Measurements from ENCODE around the gene GNG5. TPM values are rescaled to one million over a fixed set of nuclear protein-coding genes. Genes with fewer than 3 reads are reported as not detected.

Gene GNG5
- total and polyA plus RNA-seq, 2 donors (not counting 3 experiments of a cell fraction or from before 2014, with no cell fraction given): 145 to 175 TPM

- POLR2A ChIA-PET: no interaction called here
- DNase-seq (ENCODE audit: low read depth, low spot score) (no peak), FAIRE-seq (no peak)
- intact Hi-C loops (cut with micrococcal nuclease): no loop called here
- CTCF ChIA-PET: interaction anchor here (0.7 to 0.9 kb wide), 2 partner anchors 109 to 369 kb away, joined by 3 read pairs; no protein-coding TSS in a partner anchor
- H3K4me1 ChIP-seq (ENCODE audit: control insufficient read depth, extremely low read depth, insufficient read depth, low read length): peaks cover 5% of the 10 kb centered on the region
- no peaks in the 10 kb centered on the region for H3K9me3 ChIP-seq (replicated peaks; ENCODE audit: control insufficient read depth, insufficient read depth, low read length)
- no peaks in the 10 kb centered on the region for H3K27me3 ChIP-seq (ENCODE audit: control insufficient read depth in 2 of 2, insufficient read depth in 2 of 2, low read length in 2 of 2)
- H3K36me3 ChIP-seq (ENCODE audit: control insufficient read depth in 2 of 2, extremely low read depth in 1 of 2, insufficient read depth in 2 of 2, low read length in 2 of 2): no peaks in the 10 kb centered on the region
- TF ChIP-seq MYC (IDR thresholded peaks at IDR 0.05; ENCODE audit: low read depth, low read length) (no peak), CTCF (IDR thresholded peaks at IDR 0.05; ENCODE audit: extremely low read depth in 1 of 2, insufficient read depth in 1 of 2, low read depth in 1 of 2, low read length in 2 of 2) (no peak), POLR2AphosphoS5 (IDR thresholded peaks at IDR 0.05; ENCODE audit: insufficient read depth, low read depth, low read length) (no peak), JUN (IDR thresholded peaks at IDR 0.05; ENCODE audit: borderline replicate concordance, insufficient read depth, insufficient read length, low read depth) (no peak), POLR2A (IDR thresholded peaks at IDR 0.05; ENCODE audit: low read depth, low read length) (no peak)
- TF ChIP-seq, protein P1, sequence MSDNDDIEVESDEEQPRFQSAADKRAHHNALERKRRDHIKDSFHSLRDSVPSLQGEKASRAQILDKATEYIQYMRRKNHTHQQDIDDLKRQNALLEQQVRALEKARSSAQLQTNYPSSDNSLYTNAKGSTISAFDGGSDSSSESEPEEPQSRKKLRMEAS (IDR thresholded peaks at IDR 0.05; ENCODE audit: insufficient read depth, insufficient read length): no peak
- H3K79me2 ChIP-seq (ENCODE audit: control insufficient read depth, insufficient read depth, low read length): peaks cover 6% of the 10 kb centered on the region
- H2AFZ ChIP-seq (ENCODE audit: low read depth, low read length): no peak overlapping the region
- H3K4me3 ChIP-seq (replicated peaks in 1 of 3; ENCODE audit: insufficient read depth in 1 of 3, low read depth in 1 of 3, low read length in 3 of 3): no peak overlapping the region
- H3K27ac ChIP-seq (ENCODE audit: insufficient read depth, low read depth, low read length): no peak overlapping the region
- H3K9me1 ChIP-seq (replicated peaks; ENCODE audit: control insufficient read depth, extremely low read depth, insufficient read depth, low read length): no peaks in the 10 kb centered on the region
- no peak overlapping the region for H3K4me2 ChIP-seq (ENCODE audit: insufficient read depth, low read length)
- H3K9ac ChIP-seq (replicated peaks; ENCODE audit: extremely low read depth, insufficient read depth, low read length): no peak overlapping the region
- no TSS peak for BruUV-seq (replicated peaks)
- dilution Hi-C loops (cut with MboI; ENCODE audit: extremely low pct_ligation_motif_present, low sequenced_read_pairs): no loop called here
- no peaks in the 10 kb centered on the region for H4K20me1 ChIP-seq (replicated peaks; ENCODE audit: control insufficient read depth, extremely low read depth, insufficient read depth, low read length)
Observed at GRCh38 chr1:84510165-84510564, 3.8 kb upstream of the GNG5 start.

DNA sequence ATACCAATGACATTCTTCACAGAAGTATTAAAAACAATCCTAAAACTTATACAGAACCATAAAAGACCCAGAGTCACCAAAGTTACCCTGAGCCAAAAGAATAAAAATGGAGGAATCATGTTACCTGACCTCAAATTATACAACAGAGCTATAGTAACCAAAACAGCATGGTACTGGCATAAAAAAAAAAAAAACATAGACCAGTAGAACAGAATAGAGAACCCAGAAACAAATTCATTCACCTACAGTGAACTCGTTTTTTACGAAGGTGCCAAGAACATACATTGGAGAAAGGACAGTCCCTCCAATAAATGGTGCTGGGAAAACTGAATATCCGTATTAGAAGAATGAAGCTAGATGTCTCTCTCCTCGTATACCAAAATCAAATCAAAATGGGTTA is 2.6 kb upstream of the GNG5 start:
- Histone ChIP-seq H3K9ac (replicated peaks; ENCODE audit: extremely low read depth, insufficient read depth, low read length) (no peak overlapping the region), H2AFZ (ENCODE audit: low read depth, low read length) (no peak overlapping the region), H3K79me2 (ENCODE audit: control insufficient read depth, insufficient read depth, low read length) (peaks cover 17% of the 10 kb centered on the region), H3K27ac (ENCODE audit: insufficient read depth, low read depth, low read length) (no peak overlapping the region), H3K9me1 (replicated peaks; ENCODE audit: control insufficient read depth, extremely low read depth, insufficient read depth, low read length) (no peaks in the 10 kb centered on the region), H3K9me3 (replicated peaks; ENCODE audit: control insufficient read depth, insufficient read depth, low read length) (no peaks in the 10 kb centered on the region), H3K36me3 (ENCODE audit: control insufficient read depth in 2 of 2, extremely low read depth in 1 of 2, insufficient read depth in 2 of 2, low read length in 2 of 2) (no peaks in the 10 kb centered on the region), H3K4me1 (ENCODE audit: control insufficient read depth, extremely low read depth, insufficient read depth, low read length) (peaks cover 12% of the 10 kb centered on the region), H4K20me1 (replicated peaks; ENCODE audit: control insufficient read depth, extremely low read depth, insufficient read depth, low read length) (peaks cover 3% of the 10 kb centered on the region), H3K4me3 (replicated peaks in 1 of 3; ENCODE audit: insufficient read depth in 1 of 3, low read depth in 1 of 3, low read length in 3 of 3) (no peak overlapping the region), H3K27me3 (ENCODE audit: control insufficient read depth in 2 of 2, insufficient read depth in 2 of 2, low read length in 2 of 2) (no peaks in the 10 kb centered on the region), H3K4me2 (ENCODE audit: insufficient read depth, low read length) (no peak overlapping the region)
- TF ChIP-seq POLR2A (IDR thresholded peaks at IDR 0.05; ENCODE audit: low read depth, low read length) (no peak), JUN (IDR thresholded peaks at IDR 0.05; ENCODE audit: borderline replicate concordance, insufficient read depth, insufficient read length, low read depth) (no peak), CTCF (IDR thresholded peaks at IDR 0.05; ENCODE audit: extremely low read depth in 1 of 2, insufficient read depth in 1 of 2, low read depth in 1 of 2, low read length in 2 of 2) (no peak), MYC (IDR thresholded peaks at IDR 0.05; ENCODE audit: low read depth, low read length) (no peak), FOS (IDR thresholded peaks at IDR 0.05; ENCODE audit: borderline replicate concordance, insufficient read depth, low read length) (no peak), EZH2 (IDR thresholded peaks at IDR 0.05; ENCODE audit: borderline replicate concordance, low read depth, low read length, severe bottlenecking) (no peak), POLR2AphosphoS5 (IDR thresholded peaks at IDR 0.05; ENCODE audit: insufficient read depth, low read depth, low read length) (no peak), GATA2 (IDR thresholded peaks at IDR 0.05; ENCODE audit: insufficient read depth, insufficient read length, low read depth, low read length) (no peak)
- TF ChIP-seq, protein P1 (IDR thresholded peaks at IDR 0.05; ENCODE audit: insufficient read depth, insufficient read length): no peak
- DNase-seq (ENCODE audit: low read depth, low spot score): no peak
- POLR2A ChIA-PET: no interaction called here
- BruUV-seq (replicated peaks): no TSS peak
- no peak for FAIRE-seq
- intact Hi-C loops (cut with micrococcal nuclease): loop anchor here (10.0 kb wide), 1 partner anchor 766 kb away; the partner anchor contains the start of gene BCL10
- CTCF ChIA-PET: interaction anchor here (0.7 to 1.6 kb wide), 2 partner anchors 244 to 368 kb away, joined by 3 to 4 read pairs; no protein-coding TSS in a partner anchor
- dilution Hi-C loops (cut with MboI; ENCODE audit: extremely low pct_ligation_motif_present, low sequenced_read_pairs): no loop called here
